ES-I3 (cell line): ENCODE measurements around the gene PLEKHG7.

Experiments used
- H3K36me3 ChIP-seq: 2 replicates; pipeline ENCODE4 v1.6.1; 2013; ENCODE audit warnings: mild to moderate bottlenecking, low read length, control low read depth, moderate library complexity; ENCODE audit not compliant: insufficient read depth
- H3K4me1 ChIP-seq: 2 replicates; pipeline ENCODE4 v1.6.1; 2013; ENCODE audit warnings: mild to moderate bottlenecking, control low read depth, low read length; ENCODE audit not compliant: insufficient read depth
- H3K9ac ChIP-seq: 2 replicates; pipeline ENCODE4 v1.6.1; 2013; ENCODE audit warnings: low read depth, mild to moderate bottlenecking, low read length, moderate library complexity
- H3K9me3 ChIP-seq: 2 replicates; pipeline ENCODE4 v1.6.1; 2013; ENCODE audit warnings: mild to moderate bottlenecking, low read length, moderate library complexity; ENCODE audit not compliant: control insufficient read depth, insufficient read depth

The PLEKHG7 gene

DNA sequence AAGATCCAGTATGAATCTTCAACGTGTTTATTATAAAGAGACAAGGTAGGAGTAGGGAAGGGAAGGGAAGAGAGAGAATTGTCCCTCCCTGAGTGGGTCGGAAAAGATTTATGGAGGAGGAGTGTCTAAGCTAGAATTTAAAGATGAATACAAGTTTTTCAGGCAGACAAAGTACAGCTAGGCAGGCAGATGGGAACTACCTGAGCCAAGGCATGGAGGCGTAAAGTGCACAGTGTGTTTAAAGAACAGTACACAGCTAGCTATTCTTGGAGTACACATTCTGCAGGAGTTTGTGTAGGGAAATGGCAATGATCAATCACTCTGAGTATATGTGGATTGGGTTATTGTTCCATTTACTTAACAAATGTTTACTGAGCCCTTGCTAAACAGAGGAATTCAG lies 20.1 kb downstream of the PLEKHG7 start:
- no peaks in the 10 kb centered on the region for H3K36me3 ChIP-seq
- no peak overlapping the region for H3K9ac ChIP-seq

GRCh38 chr12:92726850-92727249 lies 24.1 kb downstream of the PLEKHG7 start:
- Histone ChIP-seq H3K9ac (no peak overlapping the region), H3K9me3 (no peaks in the 10 kb centered on the region; the same call in 1 of the 2 replicates), H3K4me1 (no peaks in the 10 kb centered on the region), H3K36me3 (no peaks in the 10 kb centered on the region)

More for the DNA sequence above, 20.1 kb downstream of the PLEKHG7 start:
- H3K4me1 ChIP-seq = no peaks in the 10 kb centered on the region
- no peaks in the 10 kb centered on the region; the same call in 1 of the 2 replicates for H3K9me3 ChIP-seq

GRCh38 chr12:92729773-92730305 lies 27.1 kb downstream of the PLEKHG7 start:
- no peaks in the 10 kb centered on the region for H3K4me1 ChIP-seq
- H3K36me3 ChIP-seq = no peaks in the 10 kb centered on the region
- no peak overlapping the region for H3K9ac ChIP-seq
- H3K9me3 ChIP-seq = no peaks in the 10 kb centered on the region

GRCh38 chr12:92730758-92731157 lies 28.0 kb downstream of the PLEKHG7 start:
- no peaks in the 10 kb centered on the region for H3K36me3 ChIP-seq
- no peaks in the 10 kb centered on the region for H3K9me3 ChIP-seq
- H3K9ac ChIP-seq = no peak overlapping the region
- H3K4me1 ChIP-seq = no peaks in the 10 kb centered on the region

- no peak overlapping the region for H3K9ac ChIP-seq
- H3K9me3 ChIP-seq = no peaks in the 10 kb centered on the region
- H3K4me1 ChIP-seq = no peaks in the 10 kb centered on the region
- no peaks in the 10 kb centered on the region for H3K36me3 ChIP-seq
These were observed 29.4 kb downstream of the PLEKHG7 start for GRCh38 chr12:92732216-92732615.

DNA sequence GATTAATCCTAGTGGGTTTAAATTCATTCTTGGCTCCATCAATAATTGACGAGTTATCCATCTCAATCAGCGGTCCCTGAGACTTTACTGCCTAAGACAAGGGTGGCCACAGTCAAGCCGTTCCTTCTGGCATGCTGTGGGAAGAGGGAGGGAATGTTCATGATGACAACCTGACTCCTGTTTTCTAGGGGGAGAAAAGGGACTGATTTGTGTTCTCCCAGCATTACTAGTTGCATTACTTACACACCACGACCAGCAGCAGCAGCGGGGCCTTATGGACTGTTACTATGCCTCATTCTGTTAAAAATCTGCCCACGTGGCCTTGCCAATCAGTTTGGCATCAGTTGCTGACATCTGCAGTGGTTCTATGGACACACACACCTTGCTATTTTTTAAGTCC lies 29.9 kb downstream of the PLEKHG7 start:
- no peak overlapping the region for H3K9ac ChIP-seq
- no peaks in the 10 kb centered on the region for H3K4me1 ChIP-seq

DNA sequence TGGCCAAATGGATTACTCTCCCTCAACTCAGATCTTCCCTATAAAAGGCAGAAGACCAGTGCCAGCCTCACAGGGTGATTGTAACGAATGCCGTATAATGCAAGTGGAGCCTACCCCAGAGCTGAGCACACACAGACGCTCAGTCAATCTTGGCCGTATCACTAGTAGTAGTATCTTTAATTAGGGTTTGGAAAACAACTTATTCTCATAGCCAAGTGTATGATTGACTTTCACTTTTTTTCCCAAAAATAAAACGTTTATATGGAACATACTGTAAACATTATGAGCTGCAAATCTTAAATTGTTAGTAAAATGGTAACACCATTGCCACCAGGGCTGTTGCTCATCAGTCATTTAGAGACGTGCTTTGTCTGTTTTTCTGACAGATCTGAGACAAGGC lies 30.4 kb downstream of the PLEKHG7 start:
- no peaks in the 10 kb centered on the region for H3K9me3 ChIP-seq
- no peaks in the 10 kb centered on the region for H3K36me3 ChIP-seq
- H3K9ac ChIP-seq = no peak overlapping the region
- H3K4me1 ChIP-seq = peaks cover 4% of the 10 kb centered on the region; the same call in 1 of the 2 replicates

More for the DNA sequence above, 29.9 kb downstream of the PLEKHG7 start:
- Histone ChIP-seq H3K9me3 (no peaks in the 10 kb centered on the region), H3K36me3 (no peaks in the 10 kb centered on the region)

DNA sequence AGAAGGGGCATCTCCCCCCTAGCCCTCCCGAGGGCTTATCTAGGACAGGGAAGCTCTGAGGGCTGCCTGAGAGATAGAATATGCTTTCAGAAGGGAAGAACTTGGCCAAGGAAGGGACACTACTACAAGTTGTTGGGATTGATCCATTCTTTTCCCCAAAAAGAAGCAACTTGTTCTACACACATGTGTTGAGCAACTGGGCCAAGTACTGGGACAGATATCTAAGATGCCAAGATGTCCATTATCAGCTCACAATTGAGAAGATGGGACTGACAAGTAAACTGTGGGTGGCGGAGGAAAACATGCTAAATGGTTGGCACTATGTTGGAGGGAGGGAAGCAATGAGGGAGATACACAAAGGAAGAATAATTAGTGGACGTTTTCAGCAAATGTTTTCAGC lies 30.9 kb downstream of the PLEKHG7 start:
- Histone ChIP-seq H3K4me1 (peaks cover 9% of the 10 kb centered on the region), H3K9me3 (no peaks in the 10 kb centered on the region), H3K36me3 (no peaks in the 10 kb centered on the region), H3K9ac (no peak overlapping the region)

DNA sequence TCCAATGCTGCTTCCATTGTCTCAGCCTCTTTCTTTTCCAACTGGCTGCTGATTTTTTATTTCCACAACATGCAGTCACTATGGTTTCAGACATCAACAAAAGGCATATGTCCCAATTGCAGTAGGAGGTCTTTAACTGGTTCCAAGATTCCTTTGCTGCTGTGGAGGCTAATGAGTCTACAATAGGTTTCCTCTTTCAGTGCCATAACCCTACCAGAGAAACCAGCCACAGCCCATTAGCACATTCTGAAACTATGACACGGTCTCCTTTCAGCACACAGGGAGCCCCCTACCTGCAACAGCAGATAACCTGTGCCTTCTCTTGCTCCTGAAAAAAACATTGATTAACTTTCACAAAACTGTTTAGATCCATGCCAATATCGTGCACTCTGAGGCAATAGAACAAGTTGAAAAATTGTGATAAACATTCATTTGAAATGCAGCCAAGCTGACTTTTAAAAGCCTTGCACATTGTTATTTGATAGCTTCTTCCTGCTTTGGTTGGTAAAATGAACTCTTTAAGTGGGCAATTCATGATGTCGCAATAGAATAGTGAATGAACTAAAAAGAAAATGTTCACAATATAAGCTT lies 32.4 kb downstream of the PLEKHG7 start:
- H3K4me1 ChIP-seq = peaks cover 9% of the 10 kb centered on the region
- no peak overlapping the region for H3K9ac ChIP-seq
- H3K36me3 ChIP-seq = no peaks in the 10 kb centered on the region
- H3K9me3 ChIP-seq = no peaks in the 10 kb centered on the region

- Histone ChIP-seq H3K9ac (no peak overlapping the region), H3K4me1 (peaks cover 9% of the 10 kb centered on the region), H3K36me3 (no peaks in the 10 kb centered on the region), H3K9me3 (no peaks in the 10 kb centered on the region)
These were observed 33.8 kb downstream of the PLEKHG7 start for GRCh38 chr12:92736605-92737004.

GRCh38 chr12:92737855-92738850 lies 35.4 kb downstream of the PLEKHG7 start:
- Histone ChIP-seq H3K9ac (no peak overlapping the region), H3K4me1 (peaks cover 9% of the 10 kb centered on the region)

GRCh38 chr12:92739113-92739512 lies 36.3 kb downstream of the PLEKHG7 start:
- no peaks in the 10 kb centered on the region for H3K9me3 ChIP-seq
- H3K36me3 ChIP-seq = no peaks in the 10 kb centered on the region
- peaks cover 9% of the 10 kb centered on the region for H3K4me1 ChIP-seq
- H3K9ac ChIP-seq = no peak overlapping the region

More at GRCh38 chr12:92737855-92738850, 35.4 kb downstream of the PLEKHG7 start:
- H3K9me3 ChIP-seq = no peaks in the 10 kb centered on the region
- no peaks in the 10 kb centered on the region for H3K36me3 ChIP-seq

DNA sequence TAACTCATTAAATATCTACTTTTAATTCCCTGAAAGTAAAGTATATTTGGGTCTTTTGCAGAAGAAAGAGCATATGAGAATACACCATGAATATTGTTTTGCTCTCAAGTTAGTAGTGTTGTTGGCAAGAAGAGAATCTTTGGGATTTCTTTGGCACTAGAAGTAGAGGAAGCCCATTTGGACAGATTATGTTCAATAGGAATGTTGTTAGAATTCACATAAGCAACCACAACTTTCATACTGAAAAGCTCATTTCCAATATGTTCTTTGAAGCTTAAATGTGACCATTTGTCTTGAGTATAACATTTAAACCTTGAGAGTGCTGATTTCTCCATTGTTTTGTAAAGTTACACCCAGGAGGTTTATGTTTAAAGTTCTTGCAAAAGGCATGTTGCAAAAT lies 37.6 kb downstream of the PLEKHG7 start:
- Histone ChIP-seq H3K36me3 (no peaks in the 10 kb centered on the region), H3K9ac (no peak overlapping the region), H3K4me1 (peaks cover 9% of the 10 kb centered on the region), H3K9me3 (no peaks in the 10 kb centered on the region)

DNA sequence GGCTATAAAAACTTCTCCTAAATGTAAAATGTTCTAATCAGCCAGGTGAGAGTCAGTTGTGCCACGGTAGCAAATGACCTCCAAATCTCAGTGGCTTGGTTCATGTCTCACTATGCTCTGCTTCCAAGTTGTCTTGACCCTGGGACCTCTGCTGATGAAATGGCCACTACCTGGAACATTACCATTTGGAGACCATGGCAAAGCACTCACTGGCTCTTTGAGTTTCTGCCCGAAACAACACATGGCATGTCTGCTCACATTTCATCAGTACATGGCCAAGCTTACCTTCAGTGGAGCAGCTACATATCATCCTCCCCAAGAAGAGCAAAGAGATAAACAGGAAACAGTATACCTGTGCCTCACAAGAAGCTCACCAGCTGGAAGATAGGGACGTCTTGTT lies 40.2 kb downstream of the PLEKHG7 start:
- Histone ChIP-seq H3K36me3 (no peaks in the 10 kb centered on the region), H3K9me3 (no peaks in the 10 kb centered on the region), H3K4me1 (peaks cover 11% of the 10 kb centered on the region), H3K9ac (no peak overlapping the region)
